CD4-positive, alpha-beta T cell treated with Interleukin-2 at 100 ng/mL for 4 hours (primary cell): Measurements from ENCODE around the gene TMOD1.

Experiments used
- DNase-seq: peaks from one replicate; pipeline ENCODE4 v3.0.0-alpha.2; 2020; ENCODE audit warnings: low spot score

Gene TMOD1

DNA sequence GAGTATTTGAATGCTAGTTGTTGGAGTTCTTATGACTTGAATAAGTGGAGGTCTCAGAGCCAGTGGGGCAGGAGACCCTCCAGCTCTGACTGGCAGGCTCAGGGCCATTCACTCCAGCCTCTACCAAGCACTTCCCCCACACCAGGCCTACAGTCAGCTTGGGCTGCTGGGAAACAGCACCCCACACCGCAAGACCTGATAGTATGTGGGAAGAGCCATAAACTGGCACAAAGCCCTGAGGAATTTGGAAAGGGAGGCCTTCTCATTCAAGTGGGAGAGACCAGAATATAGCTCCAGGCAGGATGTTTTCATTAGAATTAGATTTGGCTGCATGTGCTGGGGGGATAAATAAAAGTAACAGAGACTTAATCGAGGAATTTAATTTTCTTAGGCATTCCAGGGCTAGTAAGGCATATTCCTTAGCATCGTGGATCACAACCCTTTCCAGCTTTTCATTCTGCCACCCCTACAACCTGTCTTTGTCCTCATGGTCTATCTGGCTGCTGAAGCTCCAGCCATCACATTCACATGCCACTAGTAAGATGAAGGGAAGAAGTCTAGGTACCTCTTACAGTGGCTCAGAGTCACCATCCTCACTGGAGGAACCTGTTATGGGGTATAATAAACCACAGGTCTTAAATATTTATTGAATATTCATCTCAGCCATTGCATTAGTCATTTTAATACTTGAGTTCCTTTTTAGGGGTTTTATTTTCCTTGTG, 47.5 kb downstream of the TMOD1 start:
- no peak for DNase-seq

DNA sequence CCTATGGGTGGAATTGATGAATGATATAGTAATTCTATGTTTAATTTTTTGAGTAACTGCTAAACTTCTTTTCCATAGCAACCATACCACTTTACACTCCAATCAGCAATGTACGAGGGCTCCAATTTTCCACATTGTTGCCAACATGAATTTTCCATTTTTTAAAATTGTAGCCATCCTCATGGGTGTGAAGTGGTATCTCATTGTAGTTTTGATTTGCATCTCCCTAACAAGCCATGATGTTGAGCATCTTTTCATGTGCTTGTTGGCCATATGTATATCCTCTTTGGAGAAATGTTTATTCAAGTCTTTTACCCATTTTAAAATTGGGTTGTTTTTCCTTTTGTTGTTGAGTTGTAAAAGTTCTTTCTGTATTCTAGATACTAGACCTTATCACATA, 48.9 kb downstream of the TMOD1 start:
- DNase-seq: no peak

DNA sequence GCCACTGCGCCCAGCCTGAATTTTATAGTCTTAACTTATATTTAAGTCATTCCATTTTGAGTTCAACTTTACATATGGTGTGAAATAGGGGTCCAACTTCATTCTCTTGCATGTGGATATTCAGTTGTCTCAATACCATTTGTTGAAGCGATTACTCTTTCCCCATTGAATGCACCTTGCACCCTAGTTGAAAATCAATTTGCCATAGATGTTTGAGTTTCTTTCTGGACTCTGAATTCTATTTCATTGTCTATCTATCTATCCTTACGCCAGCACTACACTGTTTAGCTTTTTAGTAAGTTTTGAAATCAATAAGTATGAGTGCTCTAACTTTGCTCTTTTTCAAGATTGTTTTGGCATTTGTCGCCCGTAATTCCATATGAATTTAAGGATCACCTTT, 49.8 kb downstream of the TMOD1 start:
- DNase-seq: no peak

DNA sequence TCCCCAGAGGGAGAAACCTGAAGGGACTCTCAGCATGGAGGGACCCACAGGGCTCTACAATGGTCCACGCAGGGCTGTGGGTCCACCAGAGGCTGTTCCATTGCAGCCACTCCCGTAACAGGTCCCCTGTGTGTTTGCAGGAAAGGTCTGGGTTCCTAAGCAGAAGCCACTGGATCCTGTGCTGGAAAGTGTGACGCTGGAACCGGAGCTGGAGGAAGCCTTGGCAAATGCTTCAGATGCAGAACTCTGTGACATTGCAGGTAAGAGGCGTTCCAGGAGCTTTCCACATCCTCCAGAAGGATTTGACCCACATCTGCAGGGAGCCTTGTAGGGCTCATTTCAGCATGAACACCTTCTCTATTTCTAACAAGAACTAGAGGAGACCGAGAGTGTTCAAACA, 51.7 kb downstream of the TMOD1 start:
- DNase-seq: no peak

DNA sequence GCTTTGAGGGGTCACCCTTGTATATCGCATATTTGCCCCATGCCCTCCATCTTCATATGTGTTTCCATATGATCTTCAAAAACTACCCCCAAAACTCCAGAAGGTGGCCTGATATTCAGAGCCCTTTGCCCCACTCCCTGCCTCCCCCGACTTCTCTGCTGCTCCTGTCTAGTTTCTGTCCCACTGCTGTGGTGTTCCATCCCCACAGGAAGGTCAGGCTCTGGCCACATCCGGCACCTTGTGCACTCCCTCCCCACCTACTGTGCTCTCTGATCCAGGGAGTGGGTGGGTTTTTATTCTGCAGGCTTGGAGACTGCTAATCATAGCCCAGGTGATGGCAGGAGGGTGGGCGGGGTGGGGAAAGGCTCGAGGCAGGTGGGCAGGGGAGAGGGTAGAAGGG, 52.4 kb downstream of the TMOD1 start:
- no peak for DNase-seq

DNA sequence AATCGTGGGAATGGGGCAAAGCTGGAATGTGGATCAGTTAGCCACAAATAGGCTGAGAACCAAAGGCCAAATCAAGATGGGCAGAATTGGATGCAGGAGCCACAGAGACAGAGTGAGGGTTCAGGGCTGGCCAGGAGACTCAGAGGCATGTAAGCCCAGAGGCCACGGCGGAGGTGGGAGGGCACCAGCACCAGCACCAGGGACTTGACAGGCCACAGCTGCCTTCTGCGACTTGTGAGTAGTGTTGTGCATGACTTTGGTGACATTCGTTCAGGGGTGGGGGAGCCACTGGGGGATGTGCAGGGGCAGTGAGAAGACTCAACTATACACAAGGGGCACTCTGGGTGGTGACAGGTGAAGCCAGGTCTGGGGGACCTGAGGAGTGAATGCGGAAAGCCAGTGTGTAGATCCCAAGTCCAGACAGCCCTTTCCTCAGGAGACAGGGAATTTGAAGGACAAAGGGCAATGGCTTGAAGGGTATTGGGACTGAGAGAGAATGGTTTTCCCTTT, 53.2 kb downstream of the TMOD1 start:
- DNase-seq: no peak

DNA sequence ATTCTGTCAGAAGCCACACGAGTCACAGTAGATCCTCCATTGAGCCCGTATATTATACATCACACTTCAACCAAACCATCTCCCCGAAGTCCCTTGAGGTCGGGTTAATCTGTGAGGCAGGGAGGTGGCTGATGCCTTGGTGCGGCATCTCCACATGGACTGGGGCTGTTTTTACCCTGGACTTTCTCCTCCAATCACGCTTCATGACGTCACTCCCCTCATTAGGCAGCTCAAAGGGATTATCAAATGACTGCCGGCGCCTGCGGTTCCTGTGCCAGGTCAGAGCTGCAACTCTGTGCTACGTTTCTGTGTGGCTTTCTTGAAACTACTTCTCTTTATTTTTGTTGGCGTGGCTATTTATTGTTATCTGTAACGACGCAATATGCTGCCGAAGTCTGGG, 53.7 kb downstream of the TMOD1 start:
- DNase-seq: no peak

DNA sequence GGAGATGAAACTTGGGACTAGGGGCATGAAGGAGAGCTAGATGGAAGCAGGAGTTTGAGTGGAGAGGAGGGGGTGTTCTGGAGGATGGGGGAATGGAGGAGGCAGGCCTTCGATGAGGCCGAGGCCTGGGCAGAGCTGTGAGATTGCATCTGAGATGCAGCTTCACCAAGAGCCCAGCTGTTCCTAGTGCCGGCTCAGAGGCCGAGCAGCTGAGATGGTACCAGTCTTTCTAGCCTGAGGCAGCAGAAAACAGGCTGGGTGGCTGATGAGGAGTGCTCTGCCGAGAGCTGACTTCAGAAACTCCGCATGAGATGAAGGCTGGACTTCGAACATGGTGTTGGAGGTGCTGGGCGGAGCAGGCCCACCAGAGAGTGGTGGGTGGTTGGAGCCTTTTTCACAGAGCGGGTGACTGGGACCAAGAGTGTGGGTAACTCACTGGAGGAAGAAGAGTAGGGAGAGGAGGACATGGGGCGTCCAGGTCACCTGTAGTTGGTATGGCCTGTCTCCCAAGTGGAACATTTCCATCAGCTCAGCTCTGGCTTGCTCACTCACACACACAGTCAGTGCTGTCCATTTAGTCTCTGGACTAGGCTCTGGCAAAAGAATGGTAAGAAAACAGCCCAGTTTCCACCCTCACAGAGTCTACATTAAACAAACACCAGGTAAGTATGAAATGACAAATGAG, 54.7 kb downstream of the TMOD1 start:
- DNase-seq: no peak

DNA sequence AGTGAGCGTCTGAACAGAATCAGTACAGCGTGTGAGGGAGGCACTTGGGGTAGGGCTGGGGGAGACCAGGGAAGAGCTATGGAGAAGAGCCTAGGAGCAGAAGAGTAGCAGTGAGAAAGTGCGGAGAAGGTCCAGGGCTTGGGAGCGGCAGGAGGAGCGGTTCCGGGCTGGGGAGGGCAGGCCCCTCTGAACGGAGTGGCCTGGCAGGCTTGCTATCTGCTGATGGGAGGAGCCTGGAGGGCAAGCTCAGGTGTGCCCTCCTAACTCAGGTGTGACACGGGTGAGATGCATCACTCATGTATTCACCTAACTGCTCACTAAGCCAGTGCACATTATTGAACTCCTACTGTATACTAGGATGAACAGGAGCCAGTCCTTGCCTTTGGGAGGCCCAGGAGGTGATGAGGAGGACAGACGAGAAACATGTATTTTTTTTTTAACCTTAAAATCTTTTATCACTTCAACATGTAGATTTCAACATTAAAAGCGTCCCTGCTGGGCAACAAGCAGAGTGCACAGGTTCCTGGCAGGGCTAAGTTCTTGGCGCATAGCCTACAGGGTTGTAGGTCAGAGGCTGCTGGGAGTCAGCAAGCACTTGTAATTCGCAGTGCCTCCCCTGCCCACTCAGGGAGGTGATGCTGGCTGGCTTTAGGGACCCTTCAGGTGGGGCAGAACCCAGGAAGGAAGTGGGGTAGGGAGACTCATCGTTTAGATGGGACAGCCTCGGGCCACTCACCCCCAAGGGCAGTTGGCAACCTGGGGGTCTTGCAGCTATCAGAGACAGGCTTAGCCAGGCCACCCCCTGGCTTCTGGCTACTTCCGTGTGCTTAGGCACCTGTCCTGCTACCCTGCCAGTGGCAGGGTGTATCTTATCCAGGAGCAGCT, 55.5 kb downstream of the TMOD1 start:
- no peak for DNase-seq

DNA sequence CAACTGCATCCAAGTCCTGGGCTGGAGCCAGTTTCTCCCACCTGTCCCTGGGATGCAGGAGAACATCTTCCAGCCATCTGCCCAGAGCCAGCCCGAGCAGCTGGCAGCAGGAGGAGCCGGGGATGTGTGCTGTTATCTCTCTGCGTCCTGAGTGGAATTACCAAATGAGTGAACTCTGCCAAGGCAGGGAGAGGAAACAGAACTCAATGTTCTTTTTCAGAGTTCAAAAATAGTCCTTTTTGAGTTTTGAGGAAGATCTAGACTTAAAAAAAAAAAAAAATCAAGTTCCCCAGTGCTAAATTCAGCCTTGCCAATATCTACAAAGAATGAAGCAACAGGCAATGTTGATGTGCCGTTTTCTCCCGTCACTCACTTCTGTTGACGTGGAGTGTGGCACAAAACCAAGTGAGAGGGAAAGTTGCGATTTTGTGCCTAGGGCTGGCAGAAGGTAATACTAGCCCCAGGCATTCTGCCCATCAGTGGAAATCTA, 56.2 kb downstream of the TMOD1 start:
- no peak for DNase-seq

DNA sequence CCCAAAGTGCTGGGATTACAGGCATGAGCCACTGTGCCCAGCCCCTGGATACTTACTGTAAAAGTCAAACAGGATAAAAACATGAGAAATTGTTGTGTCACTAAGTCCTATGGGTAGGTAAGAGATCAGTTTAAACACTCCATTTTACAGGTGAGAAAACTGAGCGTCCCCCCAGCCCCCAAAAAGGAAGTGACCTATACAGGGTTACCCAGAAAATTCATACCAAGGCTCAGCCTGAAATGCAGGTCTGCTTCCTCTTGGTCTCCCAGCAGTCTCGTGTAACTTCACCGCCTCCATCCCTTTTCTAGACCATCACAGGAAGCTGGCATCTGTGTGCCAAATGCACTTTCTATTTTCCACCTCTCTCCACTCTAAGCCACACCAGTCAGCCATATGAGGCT, 57.2 kb downstream of the TMOD1 start:
- DNase-seq: no peak

DNA sequence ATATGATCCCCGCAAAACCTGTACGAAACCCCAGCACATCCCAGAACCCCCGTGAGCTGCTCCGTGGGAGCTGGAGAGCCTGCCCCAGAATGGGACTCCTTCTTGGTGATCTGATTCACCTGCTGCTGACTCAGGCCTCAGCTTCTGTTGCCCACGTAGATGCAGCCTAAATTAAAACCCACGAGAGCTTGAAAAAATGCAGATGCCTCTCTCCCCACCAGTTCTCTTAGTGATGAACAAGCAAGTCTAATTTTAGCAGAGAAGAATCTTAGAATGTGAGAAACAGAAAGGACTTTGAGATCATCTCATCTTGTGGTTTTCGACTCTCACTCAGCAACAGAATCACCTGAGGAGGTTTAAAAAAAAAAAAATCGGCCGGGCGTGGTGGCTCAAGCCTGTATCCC, 57.6 kb downstream of the TMOD1 start:
- DNase-seq: no peak

DNA sequence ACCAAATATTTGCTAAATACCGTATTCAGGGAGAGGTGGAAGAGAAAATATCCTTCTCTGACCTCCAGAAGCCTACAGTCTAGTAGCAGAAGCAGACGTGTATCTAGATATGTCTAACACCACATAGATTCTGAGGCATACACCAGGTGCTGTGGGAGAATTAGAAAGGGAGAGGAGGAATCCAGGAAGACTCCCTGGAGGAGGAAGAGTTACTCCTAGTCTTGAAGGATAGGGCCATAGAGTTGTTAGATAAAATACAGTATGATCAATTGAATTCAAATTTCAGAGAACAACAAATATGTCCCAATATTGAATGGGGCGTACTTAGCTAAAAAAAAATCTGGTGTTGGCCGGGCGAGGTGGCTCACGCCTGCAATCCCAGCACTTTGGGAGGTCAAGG, 58.7 kb downstream of the TMOD1 start:
- DNase-seq: no peak

DNA sequence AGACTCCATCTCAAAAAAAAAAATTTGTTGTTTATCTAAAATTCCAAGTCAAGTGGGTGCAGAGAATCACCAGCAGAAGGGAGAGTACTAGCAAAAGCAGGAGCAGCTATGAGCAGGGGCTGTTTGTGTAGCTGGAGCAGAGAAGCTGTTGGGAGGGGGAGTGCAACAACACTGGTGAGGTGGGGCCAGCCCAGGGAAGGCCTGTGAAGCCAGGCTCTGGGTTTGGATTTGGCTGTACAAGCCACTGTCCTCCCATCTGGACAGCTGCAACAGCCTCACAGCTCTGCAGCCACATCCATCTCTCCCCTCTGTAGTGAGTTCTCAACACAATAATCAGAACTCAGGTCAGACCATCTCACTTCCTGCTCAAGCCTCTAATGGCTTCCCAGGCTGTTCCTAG, 59.4 kb downstream of the TMOD1 start:
- no peak for DNase-seq

DNA sequence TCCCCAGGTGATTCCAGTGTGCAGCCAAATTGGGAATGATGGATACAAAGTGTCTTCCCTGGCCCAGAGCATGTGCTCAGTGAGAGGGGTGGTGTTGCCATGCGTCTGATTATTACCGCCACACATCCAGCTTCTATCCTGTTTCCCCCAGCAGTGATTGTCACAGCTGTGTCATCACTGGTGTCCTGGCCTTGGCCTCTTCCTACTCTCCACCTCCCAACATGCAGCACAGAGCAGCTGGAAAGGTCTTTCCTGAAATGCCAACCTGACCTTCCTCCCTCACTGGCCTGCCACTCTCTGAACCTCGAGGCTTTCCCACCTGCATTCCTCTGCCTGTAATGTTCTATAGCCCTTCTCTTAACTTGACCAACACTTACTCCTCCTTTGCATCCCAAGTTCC, 60.0 kb downstream of the TMOD1 start:
- DNase-seq: no peak

DNA sequence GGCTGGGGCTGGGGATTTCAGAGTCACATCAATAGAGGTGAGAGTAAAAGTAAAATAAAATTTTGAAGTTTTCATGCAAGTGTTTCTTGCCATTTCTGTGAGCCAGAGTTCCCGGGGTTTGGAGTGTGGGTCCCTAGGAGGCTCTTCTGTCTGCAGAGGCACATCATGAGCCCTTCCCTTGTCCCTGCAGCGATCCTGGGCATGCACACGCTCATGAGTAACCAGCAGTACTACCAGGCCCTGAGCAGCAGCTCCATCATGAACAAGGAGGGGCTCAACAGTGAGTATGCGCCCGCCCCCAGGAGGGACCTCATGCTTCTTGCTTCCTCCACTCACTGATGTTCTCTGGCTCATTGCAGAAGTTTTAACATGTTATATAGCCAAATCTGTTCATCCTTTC, 61.1 kb downstream of the TMOD1 start:
- DNase-seq: no peak

DNA sequence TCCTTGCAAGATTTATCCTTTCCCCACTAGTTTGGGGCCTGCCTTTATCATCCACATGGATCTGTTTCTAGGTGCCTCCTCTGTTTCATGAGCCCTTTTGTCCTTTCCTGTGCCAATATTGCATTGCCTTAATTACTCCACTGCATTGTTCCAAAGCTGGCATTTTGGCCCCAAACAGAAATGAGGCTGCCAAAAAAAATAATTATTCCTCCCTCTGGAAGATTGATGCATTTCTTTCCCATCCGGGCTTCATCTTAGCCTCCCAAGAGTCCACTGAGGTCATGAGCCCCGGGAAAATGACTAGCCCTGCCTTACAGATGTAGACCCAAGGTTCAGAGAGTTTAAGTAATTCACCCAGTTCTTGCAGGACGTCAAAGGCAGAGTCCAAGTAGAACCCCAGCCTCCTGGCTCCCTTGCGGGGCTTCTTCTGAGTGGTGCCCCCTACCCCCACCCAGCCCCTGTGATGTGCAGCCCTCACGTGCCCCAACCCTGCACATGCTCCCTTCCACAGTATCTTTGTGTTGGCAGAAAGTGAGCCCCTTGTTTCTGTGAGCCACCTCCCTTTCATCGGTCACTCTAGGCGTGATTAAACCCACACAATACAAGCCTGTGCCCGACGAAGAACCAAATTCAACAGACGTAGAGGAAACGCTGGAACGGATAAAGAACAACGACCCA, 62.1 kb downstream of the TMOD1 start:
- no peak for DNase-seq

DNA sequence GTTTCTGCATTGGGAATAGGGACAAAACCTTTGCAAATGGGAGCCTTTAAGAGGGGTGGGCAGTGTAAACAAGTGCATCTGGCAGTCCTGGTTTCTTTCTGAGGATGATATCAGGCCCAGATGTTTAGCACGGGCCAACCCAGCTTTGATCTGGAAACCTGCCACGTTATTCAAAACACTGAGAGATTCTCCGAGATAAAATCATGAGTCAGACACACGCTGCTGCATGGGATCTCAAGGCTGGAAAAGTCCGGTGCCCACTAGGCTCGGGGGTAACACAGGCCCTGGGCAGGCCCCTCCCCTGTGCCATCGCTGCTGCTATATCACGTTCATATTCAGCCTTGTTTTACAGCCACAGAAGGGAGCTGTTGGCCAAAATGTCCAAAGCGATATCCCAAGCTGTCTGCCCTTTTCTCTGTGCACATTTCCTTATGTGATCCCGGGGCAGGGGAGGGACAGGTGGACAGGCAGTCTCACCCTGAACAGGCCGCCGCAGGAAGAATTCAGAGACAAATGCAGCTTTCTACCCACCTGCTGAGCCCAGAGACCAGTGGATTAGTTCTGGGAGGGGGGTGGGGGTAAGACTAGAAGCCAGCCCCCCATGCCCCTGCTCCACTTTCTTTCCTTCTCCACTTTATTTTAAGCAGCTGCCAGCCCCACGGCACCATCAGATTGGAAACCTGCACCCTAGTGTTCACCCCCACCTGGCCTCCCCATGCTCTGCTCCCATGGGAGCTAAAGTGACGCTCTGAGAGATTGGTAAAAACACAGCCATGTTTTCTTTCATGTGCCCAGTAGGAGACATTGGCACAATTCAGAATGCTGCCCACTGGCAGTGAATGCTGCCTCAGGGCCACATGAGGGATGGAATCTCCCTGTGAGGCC, 63.1 kb downstream of the TMOD1 start:
- no peak for DNase-seq

DNA sequence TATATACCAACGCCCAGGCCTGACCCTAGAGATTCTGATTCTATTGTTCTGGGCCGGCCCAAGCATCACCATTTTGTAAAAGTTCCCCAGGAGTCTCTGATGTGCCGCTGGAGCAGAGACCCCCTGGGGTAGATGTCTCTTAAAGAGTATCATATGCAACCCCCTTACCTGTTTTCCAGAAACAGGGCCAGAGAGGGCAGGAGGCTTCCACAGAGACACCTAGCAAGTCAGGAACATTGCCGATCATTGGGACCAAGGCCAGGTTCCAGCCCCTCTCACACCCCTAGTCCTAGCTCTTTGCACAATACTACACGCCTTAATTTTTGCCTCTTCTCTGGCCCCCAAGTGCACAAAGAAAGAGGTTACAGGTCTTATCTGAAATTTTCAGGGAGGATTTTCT, 63.8 kb downstream of the TMOD1 start:
- DNase-seq: no peak

DNA sequence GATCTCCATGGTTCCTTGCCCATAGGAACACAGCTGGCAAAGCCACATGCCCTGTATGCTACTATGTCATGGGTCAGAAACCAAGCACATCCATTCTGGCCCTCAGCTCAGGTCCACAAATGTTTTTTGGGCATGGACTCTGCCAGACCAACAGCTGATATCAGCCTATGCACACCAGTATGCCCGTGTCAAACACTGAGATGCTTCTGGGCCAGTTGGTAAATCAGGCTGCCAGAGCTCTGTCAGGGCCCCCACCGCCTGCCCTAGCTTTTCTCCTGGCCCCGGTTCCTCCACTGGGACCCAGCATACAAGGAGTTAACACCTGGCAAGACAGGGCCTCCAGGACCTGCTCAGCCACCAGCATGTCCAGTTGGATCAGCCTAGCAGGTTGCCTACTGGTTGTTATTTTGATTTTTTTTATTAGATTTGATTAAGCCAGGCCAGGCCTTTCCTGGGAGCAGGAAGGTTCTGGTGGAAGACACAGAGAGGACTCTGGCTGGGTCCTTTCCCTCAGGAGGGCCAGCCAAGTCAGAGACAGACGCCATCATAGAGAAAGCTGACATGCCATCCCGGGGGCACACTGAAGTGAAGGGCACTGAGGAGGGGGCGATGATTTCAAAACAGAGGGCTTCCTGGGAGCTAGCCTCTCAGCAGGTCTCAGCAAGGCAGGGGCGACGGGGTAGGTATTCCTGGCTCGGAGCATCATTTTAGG, 65.9 kb downstream of the TMOD1 start:
- DNase-seq: no peak

DNA sequence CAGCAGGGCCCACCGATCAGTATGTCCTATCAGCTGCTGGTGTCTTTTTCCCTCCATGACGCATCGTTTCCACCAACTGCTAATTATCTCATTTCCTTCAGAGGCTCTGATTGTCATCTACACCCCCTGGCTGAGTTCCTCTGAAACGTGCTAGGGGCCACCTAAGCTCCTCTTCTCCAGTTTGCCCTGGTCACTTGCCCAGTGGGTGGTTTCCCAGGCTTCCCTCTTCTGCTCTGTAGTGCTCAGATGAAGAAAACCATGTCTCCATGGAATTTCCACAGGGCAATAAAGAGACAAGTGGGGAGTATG, 66.4 kb downstream of the TMOD1 start:
- DNase-seq: no peak
